GM23338 (cell line): ENCODE measurements around the gene IQGAP2. TPM values are rescaled to one million over a fixed set of nuclear protein-coding genes. Genes with fewer than 3 reads are reported as not detected.

Experiments used
- ATAC-seq: fragments of 200-7000 bp; cut with Tn5 transposase; 3 replicates; pipeline ENCODE4 v1.9.1; 2020
- DNase-seq: peaks from one replicate; pipeline ENCODE4 v3.0.0-alpha.2; 2015; ENCODE audit warnings: low spot score
- H2AFZ ChIP-seq: fragments of 200-600 bp; sonication (generic); 2 replicates; pipeline ENCODE4 v1.8.0; 2016; ENCODE audit warnings: antibody characterized with exemption, mild to moderate bottlenecking, moderate library complexity
- H3F3A ChIP-seq: fragments of 200-600 bp; sonication (generic); replicated peaks from 2 replicates; pipeline ENCODE4 v1.8.0; 2017; ENCODE audit warnings: antibody characterized with exemption, mixed run types, low read depth
- H3K27ac ChIP-seq: fragments of 200-600 bp; sonication (generic); 2 replicates; pipeline ENCODE4 v1.6.1; 2016; ENCODE audit warnings: low read depth
- H3K27me3 ChIP-seq: fragments of 200-600 bp; sonication (generic); 2 replicates; pipeline ENCODE4 v1.8.0; 2016; ENCODE audit warnings: mild to moderate bottlenecking, mixed run types, moderate library complexity; ENCODE audit not compliant: insufficient read depth
- H3K36me3 ChIP-seq: fragments of 200-600 bp; sonication (generic); 2 replicates; pipeline ENCODE4 v1.8.0; 2016; ENCODE audit warnings: mild to moderate bottlenecking; ENCODE audit not compliant: insufficient read depth
- H3K4me1 ChIP-seq: fragments of 200-600 bp; sonication (generic); 2 replicates; pipeline ENCODE4 v1.8.0; 2016; ENCODE audit warnings: mild to moderate bottlenecking, moderate library complexity; ENCODE audit not compliant: insufficient read depth
- H3K4me2 ChIP-seq: fragments of 200-600 bp; sonication (generic); 2 replicates; pipeline ENCODE4 v1.7.1; 2017; ENCODE audit warnings: mixed run types
- H3K4me3 ChIP-seq: fragments of 200-600 bp; sonication (generic); 2 replicates; pipeline ENCODE4 v1.6.1; 2016; ENCODE audit warnings: mixed run types
- H3K79me2 ChIP-seq: fragments of 200-600 bp; sonication (generic); replicated peaks from 2 replicates; pipeline ENCODE4 v1.8.0; 2017; ENCODE audit warnings: mild to moderate bottlenecking; ENCODE audit not compliant: insufficient read depth
- H3K9me2 ChIP-seq: fragments of 200-600 bp; sonication (generic); 2 replicates; pipeline ENCODE4 v1.8.0; 2017; ENCODE audit not compliant: insufficient read depth
- H4K20me1 ChIP-seq: fragments of 200-600 bp; sonication (generic); replicated peaks from 2 replicates; pipeline ENCODE4 v1.8.0; 2017; ENCODE audit warnings: mild to moderate bottlenecking; ENCODE audit not compliant: insufficient read depth
- H3K27ac Mint-ChIP-seq: 2 replicates; pipeline ENCODE4 v1.8.0; 2020; ENCODE audit warnings: inconsistent platforms, mild to moderate bottlenecking, moderate library complexity, mixed read lengths
- H3K27me3 Mint-ChIP-seq: 3 replicates; pipeline ENCODE4 v1.8.0; 2022; ENCODE audit warnings: low read depth, mild to moderate bottlenecking, moderate library complexity, mixed read lengths, inconsistent platforms; ENCODE audit not compliant: insufficient read depth, poor library complexity
- H3K36me3 Mint-ChIP-seq: 3 replicates; pipeline ENCODE4 v1.8.0; 2021; ENCODE audit warnings: low read depth, mild to moderate bottlenecking, inconsistent platforms, moderate library complexity, mixed read lengths
- H3K4me1 Mint-ChIP-seq: 3 replicates; pipeline ENCODE4 v1.8.0; 2020; ENCODE audit warnings: mild to moderate bottlenecking, inconsistent platforms, mixed read lengths
- H3K4me3 Mint-ChIP-seq: 3 replicates; pipeline ENCODE4 v1.8.0; 2021; ENCODE audit warnings: moderate library complexity, mild to moderate bottlenecking, inconsistent platforms, mixed read lengths
- H3K9me3 Mint-ChIP-seq: 3 replicates; pipeline ENCODE4 v1.8.0; 2020; ENCODE audit warnings: moderate library complexity, mild to moderate bottlenecking, inconsistent platforms, mixed read lengths
- CREB1 ChIP-seq: fragments of 250-450 bp; sonication (Bioruptor Pico); IDR thresholded peaks from 2 replicates; pipeline ENCODE4 v1.5.0; 2020; ENCODE audit warnings: low read depth, mild to moderate bottlenecking, moderate library complexity
- CTCF ChIP-seq, 2 experiments: fragments of 200-600 bp in 1 of 2; sonication (generic) in 1 of 2; conservative IDR thresholded peaks; 2 replicates each; pipeline versions ENCODE4 v1.5.1 to v1.6.1; 2016 to 2017; ENCODE audit warnings: antibody characterized with exemption in 2 of 2, low read depth in 2 of 2, mild to moderate bottlenecking in 2 of 2, moderate library complexity in 1 of 2
- ETS1 ChIP-seq: IDR thresholded peaks from 2 replicates; pipeline ENCODE4 v1.6.1; 2016; ENCODE audit warnings: antibody characterized with exemption
- EZH2 ChIP-seq: fragments of 200-600 bp; sonication (generic); IDR thresholded peaks from one replicate; pipeline ENCODE4 v1.8.0; 2017; ENCODE audit warnings: antibody characterized with exemption, mild to moderate bottlenecking, low read depth; ENCODE audit not compliant: unreplicated experiment
- JUNB ChIP-seq: IDR thresholded peaks from one replicate; pipeline ENCODE4 v1.6.1; 2016; ENCODE audit warnings: antibody characterized with exemption; ENCODE audit not compliant: unreplicated experiment
- NANOG ChIP-seq: IDR thresholded peaks from 2 replicates; pipeline ENCODE4 v1.6.1; 2016; ENCODE audit warnings: antibody characterized with exemption, borderline replicate concordance
- POLR2AphosphoS5 ChIP-seq: IDR thresholded peaks from 2 replicates; pipeline ENCODE4 v1.6.1; 2016; ENCODE audit warnings: antibody characterized with exemption, low read depth
- REST ChIP-seq: IDR thresholded peaks from one replicate; pipeline ENCODE4 v1.6.1; 2018; ENCODE audit warnings: antibody characterized with exemption; ENCODE audit not compliant: unreplicated experiment
- ZNF114 ChIP-seq: fragments of 250-450 bp; sonication (Bioruptor Pico); IDR thresholded peaks from 2 replicates; pipeline ENCODE4 v1.5.0; 2020; ENCODE audit warnings: mild to moderate bottlenecking, moderate library complexity
- polyA plus RNA-seq: library from polyadenylated mRNA; unstranded; fragments of >200 nt; fragmentation: Nextera tagmentation; extraction: Ambion mirVana; gene quantifications from 2 replicates; pipeline ENCODE4 v1.2.1, GENCODE V29; 2016
- total RNA-seq: library from RNA; depleted of rRNA; stranded (reverse); fragments of >200 nt; shearing (Covaris generic); gene quantifications from 2 replicates; pipeline ENCODE4 v1.2.3, GENCODE V29; 2014

The IQGAP2 gene
- total and polyA plus RNA-seq, 2 experiments from 2014 or later: 60.0 to 86.5 TPM

- TF ChIP-seq REST (no peak), ZNF114 (CRISPR knock-in tag) (no peak), CREB1 (CRISPR knock-in tag) (no peak)
Observed at GRCh38 chr5:76755779-76756637, 352.9 kb downstream of the IQGAP2 start (continued).

- H3F3A ChIP-seq: no peaks in the 10 kb centered on the region
- no peaks in the 10 kb centered on the region for H4K20me1 ChIP-seq
- Mint-ChIP-seq H3K4me3 (no peak overlapping the region), H3K36me3 (no peaks in the 10 kb centered on the region), H3K4me1 (no peaks in the 10 kb centered on the region), H3K9me3 (no peaks in the 10 kb centered on the region), H3K27me3 (peaks cover 2% of the 10 kb centered on the region), H3K27ac (no peak overlapping the region)
- H3K27ac ChIP-seq: no peak overlapping the region
- H3K4me1 ChIP-seq: no peaks in the 10 kb centered on the region
- H3K79me2 ChIP-seq: no peaks in the 10 kb centered on the region
- H2AFZ ChIP-seq: no peak overlapping the region
- H3K9me2 ChIP-seq: no peaks in the 10 kb centered on the region
- no peak overlapping the region for H3K4me2 ChIP-seq
- no peak for ATAC-seq
- no peak for DNase-seq
- no peaks in the 10 kb centered on the region for H3K36me3 ChIP-seq
- no peak overlapping the region for H3K4me3 ChIP-seq
- H3K27me3 ChIP-seq: no peaks in the 10 kb centered on the region
- no peak for TF ChIP-seq CTCF (conservative IDR thresholded peaks at IDR 0.05; ENCODE audit: low read depth in 2 of 2)
- no peak for TF ChIP-seq EZH2
- TF ChIP-seq CREB1 (CRISPR knock-in tag): no peak
- no peak for TF ChIP-seq JUNB
- TF ChIP-seq POLR2AphosphoS5: no peak
- no peak for TF ChIP-seq REST
- TF ChIP-seq NANOG: no peak
- TF ChIP-seq ETS1: no peak
Observed at GRCh38 chr5:76757049-76757448, 354.0 kb downstream of the IQGAP2 start.
